ENCODE results near the gene HLA-DPA1. TPM values are rescaled to one million over a fixed set of nuclear protein-coding genes. Genes with fewer than 3 reads are reported as not detected.

Gene HLA-DPA1
- total RNA-seq, 4 donors from 2014 or later = 2.2 to 77.8 (median 28.7) TPM

Other genes starting within 250 kb of the HLA-DPA1 start
- gene TAP2, start 234.9 kb downstream of the HLA-DPA1 start, total RNA-seq = 10 to 100 TPM; 12.3 to 48.2 (median 27.1) TPM
- gene PSMB8, start 229.6 kb downstream of the HLA-DPA1 start, total RNA-seq = 10 to 100 TPM in 3 of 4 donors, 1 to 10 TPM in 1; 9.4 to 95.2 (median 72.6) TPM
- 10 to 100 TPM; 63.2 to 87.9 (median 75.3) TPM for gene TAP1, start 219.9 kb downstream of the HLA-DPA1 start, total RNA-seq
- gene PSMB9, start 219.5 kb downstream of the HLA-DPA1 start, total RNA-seq = 10 to 100 TPM; 14.6 to 44.1 (median 32.9) TPM
- 10 to 100 TPM in 2 of 4 donors, 1 to 10 TPM in 2; 1.8 to 20.8 (median 13.2) TPM for gene HLA-DMB, start 132.6 kb downstream of the HLA-DPA1 start, total RNA-seq
- 10 to 100 TPM in 3 of 4 donors, 1 to 10 TPM in 1; 1.4 to 40.4 (median 20.8) TPM for gene HLA-DMA, start 120.6 kb downstream of the HLA-DPA1 start, total RNA-seq
- 100 to 1,000 TPM; 116 to 612 (median 238) TPM for gene BRD2, start 105.1 kb downstream of the HLA-DPA1 start, total RNA-seq
- gene HLA-DOA, start 64.1 kb downstream of the HLA-DPA1 start, total RNA-seq = 1 to 10 TPM in 3 of 4 donors, under 1 TPM in 1; 0.82 to 7.9 (median 2.6) TPM
- 10 to 100 TPM in 3 of 4 donors, 1 to 10 TPM in 1; 10.0 to 68.0 (median 40.4) TPM for gene HLA-DPB1, start 2.3 kb upstream of the HLA-DPA1 start, total RNA-seq
- under 1 TPM in 3 of 4 donors, not detected in 1; 0.14 to 0.79 (median 0.75) TPM for gene COL11A2, start 118.8 kb upstream of the HLA-DPA1 start, total RNA-seq
- gene RXRB, start 127.0 kb upstream of the HLA-DPA1 start, total RNA-seq = 10 to 100 TPM; 26.9 to 31.9 (median 29.4) TPM
- 10 to 100 TPM; 38.2 to 99.9 (median 60.5) TPM for gene SLC39A7, start 127.2 kb upstream of the HLA-DPA1 start, total RNA-seq
- gene HSD17B8, start 131.0 kb upstream of the HLA-DPA1 start, total RNA-seq = 10 to 100 TPM; 34.3 to 65.7 (median 43.1) TPM
- gene RING1, start 134.9 kb upstream of the HLA-DPA1 start, total RNA-seq = 10 to 100 TPM; 10.8 to 29.9 (median 19.9) TPM
- 10 to 100 TPM; 52.4 to 93.3 (median 63.4) TPM for gene VPS52, start 198.2 kb upstream of the HLA-DPA1 start, total RNA-seq
- 1,000 to 10,000 TPM in 2 of 4 donors, 100 to 1,000 TPM in 2; 773 to 2,238 (median 1,359) TPM for gene RPS18, start 198.4 kb upstream of the HLA-DPA1 start, total RNA-seq
- 10 to 100 TPM; 39.4 to 49.0 (median 41.8) TPM for gene B3GALT4, start 203.5 kb upstream of the HLA-DPA1 start, total RNA-seq
- 10 to 100 TPM; 25.0 to 87.2 (median 55.8) TPM for gene WDR46, start 215.6 kb upstream of the HLA-DPA1 start, total RNA-seq
- gene PFDN6, start 216.0 kb upstream of the HLA-DPA1 start, total RNA-seq = 10 to 100 TPM in 3 of 4 donors, not detected in 1; 23.6 to 39.8 (median 28.1) TPM
- 10 to 100 TPM; 21.3 to 70.3 (median 25.8) TPM for gene RGL2, start 225.3 kb upstream of the HLA-DPA1 start, total RNA-seq
- 100 to 1,000 TPM; 175 to 423 (median 217) TPM for gene TAPBP, start 240.4 kb upstream of the HLA-DPA1 start, total RNA-seq
- 10 to 100 TPM; 10.1 to 31.8 (median 17.2) TPM for gene ZBTB22, start 244.1 kb upstream of the HLA-DPA1 start, total RNA-seq
- gene DAXX, start 249.3 kb upstream of the HLA-DPA1 start, total RNA-seq = 100 to 1,000 TPM in 1 of 4 donors, 10 to 100 TPM in 3; 40.7 to 302 (median 52.6) TPM